ENCODE measurements around the gene PCDHA6.

GRCh38 chr5:140802781-140803271, 24.9 kb upstream of the PCDHA6 start:
- TF ChIP-seq EZH2 (IDR thresholded peaks at IDR 0.05) (no peak), POLR2AphosphoS5 (IDR thresholded peaks at IDR 0.05; ENCODE audit: borderline replicate concordance, low read depth, low read length) (no peak)

Data from SK-N-MC (cell line).